Measurements from ENCODE around the gene RALA.

DNA sequence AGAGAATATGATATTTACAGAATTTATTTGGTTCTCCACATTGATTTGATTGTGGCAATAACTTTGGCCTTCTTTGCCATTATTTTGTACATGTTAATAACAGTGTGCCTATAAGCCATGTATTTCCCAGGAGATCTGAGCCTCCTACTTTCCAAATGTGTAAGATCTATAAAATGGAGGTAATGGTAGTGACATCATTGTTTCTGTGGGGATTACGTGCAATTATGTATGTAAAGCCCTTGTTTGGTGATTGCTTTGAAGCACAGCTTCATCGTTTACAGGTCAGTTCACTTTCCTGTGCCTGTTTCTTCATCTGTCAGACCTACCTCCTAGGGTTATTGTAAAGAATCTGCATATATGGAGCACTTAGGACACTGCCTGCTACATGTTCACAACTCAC lies 39.8 kb upstream of the RALA start:
- TF ChIP-seq, protein P1, sequence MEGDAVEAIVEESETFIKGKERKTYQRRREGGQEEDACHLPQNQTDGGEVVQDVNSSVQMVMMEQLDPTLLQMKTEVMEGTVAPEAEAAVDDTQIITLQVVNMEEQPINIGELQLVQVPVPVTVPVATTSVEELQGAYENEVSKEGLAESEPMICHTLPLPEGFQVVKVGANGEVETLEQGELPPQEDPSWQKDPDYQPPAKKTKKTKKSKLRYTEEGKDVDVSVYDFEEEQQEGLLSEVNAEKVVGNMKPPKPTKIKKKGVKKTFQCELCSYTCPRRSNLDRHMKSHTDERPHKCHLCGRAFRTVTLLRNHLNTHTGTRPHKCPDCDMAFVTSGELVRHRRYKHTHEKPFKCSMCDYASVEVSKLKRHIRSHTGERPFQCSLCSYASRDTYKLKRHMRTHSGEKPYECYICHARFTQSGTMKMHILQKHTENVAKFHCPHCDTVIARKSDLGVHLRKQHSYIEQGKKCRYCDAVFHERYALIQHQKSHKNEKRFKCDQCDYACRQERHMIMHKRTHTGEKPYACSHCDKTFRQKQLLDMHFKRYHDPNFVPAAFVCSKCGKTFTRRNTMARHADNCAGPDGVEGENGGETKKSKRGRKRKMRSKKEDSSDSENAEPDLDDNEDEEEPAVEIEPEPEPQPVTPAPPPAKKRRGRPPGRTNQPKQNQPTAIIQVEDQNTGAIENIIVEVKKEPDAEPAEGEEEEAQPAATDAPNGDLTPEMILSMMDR (IDR thresholded peaks at IDR 0.05) = no peak
- TF ChIP-seq POLR2A (IDR thresholded peaks at IDR 0.05) = no peak
